HEK293T (cell line): ENCODE data around the gene CUX1.
"Not testable (repeated sequence)": the region's sequence is repeated elsewhere in the genome, so short reads cannot be mapped to it uniquely, and the experiment has no call there.

Experiments used
- CTCF ChIA-PET: fragments of 350-600 bp; formaldehyde crosslinking; extraction: SDS; loops from one replicate; lab custom pipeline; 2021; ENCODE audit warnings: antibody characterized with exemption, inconsistent platforms; lab: Yijun Ruan, JAX
- POLR2A ChIA-PET: fragments of 350-600 bp; formaldehyde crosslinking; extraction: SDS; loops from one replicate; lab custom pipeline; 2020; ENCODE audit warnings: antibody characterized with exemption, inconsistent platforms; lab: Yijun Ruan, JAX
- DNase-seq: peaks from one replicate; pipeline ENCODE4 v3.0.0; 2012; ENCODE audit warnings: mixed read lengths; ENCODE audit errors: extremely low spot score
- ARNT ChIP-seq: fragments of 450-650 bp; IDR thresholded peaks from 2 replicates; pipeline ENCODE4 v1.6.1; 2017; ENCODE audit warnings: mild to moderate bottlenecking
- BHLHE40 ChIP-seq: fragments of 450-650 bp; IDR thresholded peaks from 2 replicates; pipeline ENCODE4 v1.6.1; 2016; ENCODE audit warnings: mild to moderate bottlenecking, moderate library complexity, borderline replicate concordance
- CTBP1 ChIP-seq: fragments of 450-650 bp; IDR thresholded peaks from 2 replicates; pipeline ENCODE4 v1.6.1; 2016; ENCODE audit warnings: borderline replicate concordance
- ELF4 ChIP-seq: fragments of 450-650 bp; IDR thresholded peaks from 2 replicates; pipeline ENCODE4 v1.6.1; 2017; ENCODE audit warnings: antibody characterized with exemption
- FOXA1 ChIP-seq: fragments of 450-650 bp; IDR thresholded peaks from 2 replicates; pipeline ENCODE4 v1.6.1; 2016; ENCODE audit warnings: mild to moderate bottlenecking
- FOXK2 ChIP-seq: fragments of 450-650 bp; IDR thresholded peaks from 2 replicates; pipeline ENCODE4 v1.6.1; 2016; ENCODE audit warnings: mild to moderate bottlenecking
- FOXM1 ChIP-seq: fragments of 450-650 bp; IDR thresholded peaks from 2 replicates; pipeline ENCODE4 v1.6.1; 2017; ENCODE audit warnings: mild to moderate bottlenecking, borderline replicate concordance
- HDGF ChIP-seq: fragments of 450-650 bp; IDR thresholded peaks from 2 replicates; pipeline ENCODE4 v1.6.1; 2017; ENCODE audit warnings: antibody characterized with exemption, borderline replicate concordance
- L3MBTL2 ChIP-seq: fragments of 450-650 bp; conservative IDR thresholded peaks from 2 replicates; pipeline ENCODE4 v1.6.1; 2016; ENCODE audit warnings: mild to moderate bottlenecking
- LEF1 ChIP-seq: fragments of 450-650 bp; IDR thresholded peaks from 2 replicates; pipeline ENCODE4 v1.6.1; 2017; ENCODE audit warnings: mild to moderate bottlenecking, borderline replicate concordance
- NFRKB ChIP-seq: fragments of 450-650 bp; IDR thresholded peaks from 2 replicates; pipeline ENCODE4 v1.6.1; 2016; ENCODE audit warnings: mild to moderate bottlenecking, moderate library complexity
- PKNOX1 ChIP-seq: fragments of 450-650 bp; IDR thresholded peaks from 2 replicates; pipeline ENCODE4 v1.6.1; 2016
- SP1 ChIP-seq: fragments of 450-650 bp; IDR thresholded peaks from 2 replicates; pipeline ENCODE4 v1.6.1; 2017
- SUZ12 ChIP-seq: fragments of 450-650 bp; IDR thresholded peaks from 2 replicates; pipeline ENCODE4 v1.6.1; 2016; ENCODE audit warnings: mild to moderate bottlenecking
- TARDBP ChIP-seq: fragments of 450-650 bp; IDR thresholded peaks from 2 replicates; pipeline ENCODE4 v1.6.1; 2016
- ZNF384 ChIP-seq: fragments of 450-650 bp; IDR thresholded peaks from 2 replicates; pipeline ENCODE4 v1.6.1; 2016

The CUX1 gene

DNA sequence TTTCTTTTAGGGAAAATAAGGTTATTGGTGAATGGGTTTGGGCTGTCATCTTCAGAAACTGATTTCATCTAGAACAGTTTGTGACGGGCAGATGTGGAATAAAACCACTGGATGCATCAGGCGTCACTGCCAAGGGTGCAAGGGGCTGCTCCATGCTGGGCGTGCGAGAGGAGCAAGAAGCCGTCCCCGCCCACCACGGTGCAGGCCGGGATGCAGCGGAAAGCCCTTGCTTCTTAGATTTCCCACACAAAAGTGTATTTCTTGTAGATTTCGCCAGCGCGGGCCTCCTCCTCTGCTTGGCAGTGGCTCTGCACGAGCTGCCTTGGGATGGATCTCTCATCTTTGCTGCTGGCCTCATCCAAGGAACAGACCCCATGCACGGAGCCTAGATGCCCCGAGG, 189.3 kb downstream of the CUX1 start:
- TF ChIP-seq FOXM1 = no peak
- no peak for TF ChIP-seq L3MBTL2
- TF ChIP-seq BHLHE40 = no peak
- TF ChIP-seq PKNOX1 = no peak
- TF ChIP-seq LEF1 = no peak
- no peak for TF ChIP-seq HDGF
- TF ChIP-seq NFRKB = no peak
- TF ChIP-seq ARNT = no peak
- TF ChIP-seq CTBP1 = no peak
- no peak for TF ChIP-seq FOXK2
- no peak for TF ChIP-seq SUZ12
- no peak for TF ChIP-seq SP1
- TF ChIP-seq ZNF384 = no peak
- TF ChIP-seq FOXA1 = no peak
- TF ChIP-seq ELF4 = no peak
- DNase-seq = no peak
- CTCF ChIA-PET = no interaction called here
- POLR2A ChIA-PET = no interaction called here

- no peak for DNase-seq
- TF ChIP-seq FOXM1 (no peak), SP1 (no peak), PKNOX1 (no peak), LEF1 (no peak), ELF4 (no peak), SUZ12 (no peak), CTBP1 (no peak), ZNF384 (no peak), FOXA1 (no peak), FOXK2 (no peak), HDGF (no peak), TARDBP (no peak), NFRKB (no peak), BHLHE40 (no peak), L3MBTL2 (no peak), ARNT (no peak)
- CTCF ChIA-PET = no interaction called here
- POLR2A ChIA-PET = no interaction called here
Measured at GRCh38 chr7:102008535-102009262, 191.3 kb downstream of the CUX1 start.

- DNase-seq = no peak
- ChIA-PET POLR2A (no interaction called here), CTCF (no interaction called here)
- TF ChIP-seq ELF4 (no peak), FOXA1 (no peak), FOXM1 (no peak), ZNF384 (no peak), BHLHE40 (no peak), SP1 (no peak), FOXK2 (no peak), LEF1 (no peak), ARNT (no peak), SUZ12 (no peak)
Measured at GRCh38 chr7:102009628-102010027, 192.2 kb downstream of the CUX1 start.

DNA sequence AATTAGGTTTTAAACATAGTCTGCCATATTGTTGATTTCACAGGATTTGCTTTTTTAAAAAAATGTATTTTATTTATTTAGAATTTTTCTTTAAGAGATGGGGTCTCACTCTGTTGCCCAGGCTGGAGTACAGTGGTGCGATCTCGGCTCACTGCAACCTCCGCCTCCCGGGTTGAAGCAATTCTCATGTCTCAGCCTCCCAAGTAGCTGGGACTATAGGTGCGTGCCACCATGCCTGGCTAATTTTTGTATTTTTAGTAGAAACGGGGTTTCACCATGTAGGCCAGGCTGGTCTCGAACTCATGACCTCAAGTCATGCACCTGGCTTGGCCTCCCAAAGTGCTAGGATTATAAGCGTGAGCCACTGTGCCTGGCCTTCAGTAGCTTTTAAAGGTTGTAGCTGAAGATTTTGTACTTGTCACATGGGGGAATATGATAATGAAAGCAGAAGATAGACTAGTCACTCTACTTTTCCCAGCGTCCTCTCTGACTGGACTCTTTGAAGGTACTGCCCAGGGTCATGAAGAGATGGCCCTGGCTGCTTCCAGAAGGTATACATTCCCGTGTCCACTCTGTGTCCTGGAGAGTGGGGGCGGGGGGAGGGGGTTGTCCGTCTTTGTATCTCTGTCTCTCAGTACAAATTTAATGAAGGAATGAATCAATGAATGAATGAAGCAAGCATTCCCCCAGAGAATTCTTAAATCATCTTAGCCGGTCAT, 194.8 kb downstream of the CUX1 start:
- DNase-seq, CTCF ChIA-PET, POLR2A ChIA-PET: not testable (repeated sequence)

GRCh38 chr7:102012941-102013461, 195.6 kb downstream of the CUX1 start:
- CTCF ChIA-PET = no interaction called here
- TF ChIP-seq L3MBTL2 = no peak

GRCh38 chr7:102018876-102019275, 201.4 kb downstream of the CUX1 start:
- no peak for DNase-seq
- ChIA-PET CTCF (no interaction called here), POLR2A (interaction anchor here (0.6 kb wide), 1 partner anchor 11 kb away, joined by 3 read pairs; no protein-coding TSS in a partner anchor)
- no peak for TF ChIP-seq CTBP1
- no peak for TF ChIP-seq HDGF
- no peak for TF ChIP-seq SP1
- no peak for TF ChIP-seq ZNF384
- TF ChIP-seq LEF1 = no peak
- TF ChIP-seq ELF4 = no peak
- TF ChIP-seq TARDBP = no peak
- no peak for TF ChIP-seq NFRKB
- no peak for TF ChIP-seq ARNT
- no peak for TF ChIP-seq BHLHE40
- no peak for TF ChIP-seq FOXK2
- TF ChIP-seq FOXM1 = no peak

More at GRCh38 chr7:102012941-102013461, 195.6 kb downstream of the CUX1 start:
- POLR2A ChIA-PET = no interaction called here
- no peak for DNase-seq
